Astrocyte of the cerebellum (primary cell): ENCODE data around the gene PSMA7.

Source experiments
- DNase-seq: peaks from one replicate; pipeline ENCODE4 v3.0.0-alpha.2; 2011; ENCODE audit warnings: low read depth
- H3K4me3 ChIP-seq: 2 replicates; pipeline ENCODE4 v1.5.1; 2011; ENCODE audit warnings: mild to moderate bottlenecking, low read depth, low read length, moderate library complexity
- CTCF ChIP-seq: IDR thresholded peaks from 2 replicates; pipeline ENCODE4 v1.5.1; 2012; ENCODE audit warnings: low read length, low read depth, moderate library complexity, mild to moderate bottlenecking; ENCODE audit errors: missing control alignments
- in situ Hi-C: cut with HindIII; loops from 2 replicates; pipeline ENCODE4 v1.10.0; 2017; ENCODE audit warnings: low sequenced_read_pairs

Gene PSMA7

GRCh38 chr20:62089393-62089792 is 53.8 kb downstream of the PSMA7 start:
- no peak overlapping the region for H3K4me3 ChIP-seq
- no peak for TF ChIP-seq CTCF
- in situ Hi-C loops, result no loop called here
- DNase-seq, result no peak

GRCh38 chr20:62088258-62089127 is 54.7 kb downstream of the PSMA7 start:
- in situ Hi-C loops, result no loop called here
- H3K4me3 ChIP-seq, result no peak overlapping the region
- no peak for TF ChIP-seq CTCF
- peak; percentile 58 for DNase-seq

- in situ Hi-C loops, result no loop called here
- no peak for DNase-seq
- TF ChIP-seq CTCF, result no peak
- H3K4me3 ChIP-seq, result no peak overlapping the region
Observed at GRCh38 chr20:62087632-62088031, 55.6 kb downstream of the PSMA7 start.

GRCh38 chr20:62087227-62087626 is 56.0 kb downstream of the PSMA7 start:
- H3K4me3 ChIP-seq, result no peak overlapping the region
- no peak for TF ChIP-seq CTCF
- no peak for DNase-seq
- in situ Hi-C loops, result no loop called here
